Choroid plexus epithelial cell (primary cell): ENCODE measurements around the gene THBD.

Experiments
- DNase-seq: peaks from one replicate; pipeline ENCODE4 v3.0.0-alpha.2; 2010; ENCODE audit warnings: low read depth
- H3K4me3 ChIP-seq: 2 replicates; pipeline ENCODE4 v1.5.1; 2011; ENCODE audit warnings: low read depth, mild to moderate bottlenecking, control low read depth, low read length, moderate library complexity
- CTCF ChIP-seq: conservative IDR thresholded peaks from 2 replicates; pipeline ENCODE4 v1.5.1; 2011; ENCODE audit warnings: low read depth, mild to moderate bottlenecking, control low read depth, inconsistent platforms, low read length, moderate library complexity

THBD gene

GRCh38 chr20:23071398-23071797, 21.9 kb upstream of the THBD start:
- no peak for DNase-seq
- no peak for TF ChIP-seq CTCF
- no peak overlapping the region for H3K4me3 ChIP-seq

GRCh38 chr20:23069108-23069507, 19.6 kb upstream of the THBD start:
- no peak for DNase-seq
- H3K4me3 ChIP-seq: no peak overlapping the region
- TF ChIP-seq CTCF: no peak

- no peak for TF ChIP-seq CTCF
- no peak for DNase-seq
- H3K4me3 ChIP-seq: no peak overlapping the region
Observed at GRCh38 chr20:23068283-23068682, 18.8 kb upstream of the THBD start.

- no peak for DNase-seq
- no peak for TF ChIP-seq CTCF
- no peak overlapping the region for H3K4me3 ChIP-seq
Observed at GRCh38 chr20:23066772-23067171, 17.3 kb upstream of the THBD start.

- TF ChIP-seq CTCF: no peak
- DNase-seq: no peak
- H3K4me3 ChIP-seq: no peak overlapping the region
Observed at GRCh38 chr20:23065266-23066201, 16.1 kb upstream of the THBD start.

- no peak overlapping the region for H3K4me3 ChIP-seq
- no peak for DNase-seq
- no peak for TF ChIP-seq CTCF
Observed at GRCh38 chr20:23063581-23063980, 14.1 kb upstream of the THBD start.

- no peak overlapping the region for H3K4me3 ChIP-seq
- TF ChIP-seq CTCF: no peak
- no peak for DNase-seq
Observed at GRCh38 chr20:23063168-23063567, 13.7 kb upstream of the THBD start.
